LNCaP clone FGC (cell line): ENCODE results near the gene POLR2C.

Experiments
- DNase-seq: peaks from one replicate; pipeline ENCODE4 v3.0.0-alpha.2; 2011; ENCODE audit warnings: low read depth
- H3K4me3 ChIP-seq: 2 replicates; pipeline ENCODE4 v1.5.1; 2011; ENCODE audit warnings: mild to moderate bottlenecking, low read depth, low read length, control low read depth
- TF ChIP-seq, protein P1 (sequence below): IDR thresholded peaks from 2 replicates; pipeline ENCODE4 v1.5.1; 2012; ENCODE audit warnings: mild to moderate bottlenecking; ENCODE audit not compliant: control insufficient read depth, insufficient read depth; ENCODE audit errors: extremely low read depth

The POLR2C gene

GRCh38 chr16:57447186-57447962 is 15.1 kb upstream of the POLR2C start, which contains the start of the genes CIAPIN1 and COQ9:
CIAPIN1 (minus strand) TSS chr16:57447385; CDS start chr16:57440928, 6,457 bp downstream.
COQ9 (plus strand) TSS chr16:57447479; CDS start chr16:57447506, 27 bp downstream.
- DNase-seq = peak; percentile 74
- TF ChIP-seq, protein P1, sequence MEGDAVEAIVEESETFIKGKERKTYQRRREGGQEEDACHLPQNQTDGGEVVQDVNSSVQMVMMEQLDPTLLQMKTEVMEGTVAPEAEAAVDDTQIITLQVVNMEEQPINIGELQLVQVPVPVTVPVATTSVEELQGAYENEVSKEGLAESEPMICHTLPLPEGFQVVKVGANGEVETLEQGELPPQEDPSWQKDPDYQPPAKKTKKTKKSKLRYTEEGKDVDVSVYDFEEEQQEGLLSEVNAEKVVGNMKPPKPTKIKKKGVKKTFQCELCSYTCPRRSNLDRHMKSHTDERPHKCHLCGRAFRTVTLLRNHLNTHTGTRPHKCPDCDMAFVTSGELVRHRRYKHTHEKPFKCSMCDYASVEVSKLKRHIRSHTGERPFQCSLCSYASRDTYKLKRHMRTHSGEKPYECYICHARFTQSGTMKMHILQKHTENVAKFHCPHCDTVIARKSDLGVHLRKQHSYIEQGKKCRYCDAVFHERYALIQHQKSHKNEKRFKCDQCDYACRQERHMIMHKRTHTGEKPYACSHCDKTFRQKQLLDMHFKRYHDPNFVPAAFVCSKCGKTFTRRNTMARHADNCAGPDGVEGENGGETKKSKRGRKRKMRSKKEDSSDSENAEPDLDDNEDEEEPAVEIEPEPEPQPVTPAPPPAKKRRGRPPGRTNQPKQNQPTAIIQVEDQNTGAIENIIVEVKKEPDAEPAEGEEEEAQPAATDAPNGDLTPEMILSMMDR = no peak
- peak within 1 kb of the TSS; percentile 96 for H3K4me3 ChIP-seq

DNA sequence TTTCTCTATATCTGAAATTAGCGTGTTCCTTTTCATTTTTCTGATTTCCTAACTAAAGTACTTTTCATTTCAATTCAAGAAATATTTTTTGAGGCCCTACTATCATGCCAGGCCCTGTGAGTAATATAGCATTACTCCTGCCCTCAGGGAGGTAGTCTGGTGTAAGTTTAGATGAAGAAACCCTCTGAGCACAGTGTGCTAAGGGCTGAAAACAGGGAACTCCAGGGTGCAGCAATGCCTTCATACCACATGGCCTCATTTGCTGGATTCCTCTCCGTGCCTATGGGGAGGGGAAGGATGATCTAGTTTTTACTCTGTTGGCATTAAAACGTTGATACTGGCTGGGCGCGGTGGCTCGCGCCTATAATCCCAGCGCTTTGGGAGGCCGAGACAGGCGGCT is 10.5 kb upstream of the POLR2C start:
- TF ChIP-seq, protein P1 = no peak
- DNase-seq = no peak
- no peak overlapping the region for H3K4me3 ChIP-seq

DNA sequence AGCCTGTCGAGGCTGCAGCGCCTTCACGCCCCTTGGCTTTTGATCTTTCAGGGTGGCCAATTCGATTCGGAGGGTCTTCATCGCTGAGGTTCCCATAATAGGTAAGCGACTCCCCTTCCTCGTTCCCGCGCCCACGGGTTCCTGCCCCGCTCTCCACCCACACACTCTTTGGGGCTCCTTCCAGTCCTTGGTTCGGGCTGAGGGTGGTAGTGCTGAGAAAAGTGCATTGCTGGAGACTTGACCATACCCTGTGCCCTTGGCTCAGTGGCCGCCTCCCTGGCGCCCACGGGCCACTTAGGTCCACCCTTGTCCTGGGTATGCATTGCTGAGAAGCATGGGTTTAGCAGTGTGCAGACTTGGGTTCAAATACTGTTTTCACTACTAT is 491 bp downstream of the POLR2C start:
- peak overlapping the region; percentile 94 for H3K4me3 ChIP-seq
- TF ChIP-seq, protein P1 = no peak
- no peak for DNase-seq

- TF ChIP-seq, protein P1 = no peak
- H3K4me3 ChIP-seq = no peak overlapping the region
- no peak for DNase-seq
Observed at GRCh38 chr16:57464523-57464922, 2.0 kb downstream of the POLR2C start.

DNA sequence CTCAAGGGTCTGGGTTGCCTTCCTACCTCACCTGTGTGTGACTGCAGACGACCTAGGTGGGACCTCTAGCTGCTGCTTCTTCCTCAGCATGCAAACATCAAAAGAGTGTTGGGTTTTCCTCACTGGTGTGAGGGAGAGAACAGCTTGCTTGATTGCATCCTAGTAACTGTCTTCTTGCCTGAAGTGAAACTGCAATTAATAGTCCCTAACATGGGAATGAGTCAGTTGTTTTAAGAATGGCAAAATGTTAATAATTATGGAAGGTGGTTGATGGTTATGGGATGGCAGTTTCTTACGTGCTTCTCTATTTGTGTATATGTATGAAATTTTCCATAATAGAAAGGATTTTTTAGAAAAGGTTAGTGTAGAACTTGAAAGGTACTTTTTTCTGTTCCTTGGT is 5.9 kb downstream of the POLR2C start:
- no peak for DNase-seq
- TF ChIP-seq, protein P1 = no peak
- no peak overlapping the region for H3K4me3 ChIP-seq

DNA sequence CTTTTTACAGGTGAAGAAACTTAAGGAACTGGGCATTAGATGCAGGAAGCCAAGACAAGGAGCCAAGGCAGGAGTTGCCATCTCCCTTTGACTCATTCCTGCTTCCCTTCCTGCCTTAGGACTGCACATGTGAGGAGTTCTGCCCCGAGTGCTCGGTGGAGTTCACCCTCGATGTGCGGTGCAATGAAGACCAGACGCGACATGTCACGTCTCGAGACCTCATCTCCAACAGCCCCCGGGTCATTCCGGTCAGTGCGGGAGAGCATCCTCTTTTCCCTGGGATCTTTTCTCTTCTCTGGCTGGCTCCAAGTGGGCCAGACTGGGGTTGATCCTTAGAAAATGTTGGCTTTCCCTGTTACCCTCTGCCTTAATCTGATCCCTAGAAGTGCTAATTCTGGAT is 6.6 kb downstream of the POLR2C start:
- no peak overlapping the region for H3K4me3 ChIP-seq
- TF ChIP-seq, protein P1 = no peak
- no peak for DNase-seq
